ENCODE data around the gene IL1R2. TPM values are rescaled to one million over a fixed set of nuclear protein-coding genes. Genes with fewer than 3 reads are reported as not detected.

Gene IL1R2
- total and polyA plus RNA-seq, 2 experiments from 2014 or later = not detected

DNA sequence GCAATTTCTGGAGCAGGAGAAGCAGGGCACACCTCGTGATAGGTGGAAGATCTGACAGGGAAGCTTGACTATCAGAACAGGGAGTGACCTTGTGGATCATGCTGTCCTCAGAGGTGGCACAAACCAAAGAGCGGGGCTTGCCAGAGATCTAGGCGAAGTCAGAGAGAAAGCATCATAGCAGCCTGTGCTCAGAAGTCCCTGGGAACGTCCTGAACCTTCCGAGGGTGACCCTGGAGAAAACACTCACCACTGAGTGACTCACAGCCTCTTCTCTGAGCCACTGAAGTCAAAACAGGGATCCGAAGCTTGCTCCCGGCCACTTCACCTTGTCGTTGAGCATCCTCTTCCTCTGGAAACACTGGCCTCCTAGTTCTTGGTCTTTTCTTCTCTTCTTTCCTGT is 56.7 kb downstream of the IL1R2 start (continued):
- TF ChIP-seq, protein P1, sequence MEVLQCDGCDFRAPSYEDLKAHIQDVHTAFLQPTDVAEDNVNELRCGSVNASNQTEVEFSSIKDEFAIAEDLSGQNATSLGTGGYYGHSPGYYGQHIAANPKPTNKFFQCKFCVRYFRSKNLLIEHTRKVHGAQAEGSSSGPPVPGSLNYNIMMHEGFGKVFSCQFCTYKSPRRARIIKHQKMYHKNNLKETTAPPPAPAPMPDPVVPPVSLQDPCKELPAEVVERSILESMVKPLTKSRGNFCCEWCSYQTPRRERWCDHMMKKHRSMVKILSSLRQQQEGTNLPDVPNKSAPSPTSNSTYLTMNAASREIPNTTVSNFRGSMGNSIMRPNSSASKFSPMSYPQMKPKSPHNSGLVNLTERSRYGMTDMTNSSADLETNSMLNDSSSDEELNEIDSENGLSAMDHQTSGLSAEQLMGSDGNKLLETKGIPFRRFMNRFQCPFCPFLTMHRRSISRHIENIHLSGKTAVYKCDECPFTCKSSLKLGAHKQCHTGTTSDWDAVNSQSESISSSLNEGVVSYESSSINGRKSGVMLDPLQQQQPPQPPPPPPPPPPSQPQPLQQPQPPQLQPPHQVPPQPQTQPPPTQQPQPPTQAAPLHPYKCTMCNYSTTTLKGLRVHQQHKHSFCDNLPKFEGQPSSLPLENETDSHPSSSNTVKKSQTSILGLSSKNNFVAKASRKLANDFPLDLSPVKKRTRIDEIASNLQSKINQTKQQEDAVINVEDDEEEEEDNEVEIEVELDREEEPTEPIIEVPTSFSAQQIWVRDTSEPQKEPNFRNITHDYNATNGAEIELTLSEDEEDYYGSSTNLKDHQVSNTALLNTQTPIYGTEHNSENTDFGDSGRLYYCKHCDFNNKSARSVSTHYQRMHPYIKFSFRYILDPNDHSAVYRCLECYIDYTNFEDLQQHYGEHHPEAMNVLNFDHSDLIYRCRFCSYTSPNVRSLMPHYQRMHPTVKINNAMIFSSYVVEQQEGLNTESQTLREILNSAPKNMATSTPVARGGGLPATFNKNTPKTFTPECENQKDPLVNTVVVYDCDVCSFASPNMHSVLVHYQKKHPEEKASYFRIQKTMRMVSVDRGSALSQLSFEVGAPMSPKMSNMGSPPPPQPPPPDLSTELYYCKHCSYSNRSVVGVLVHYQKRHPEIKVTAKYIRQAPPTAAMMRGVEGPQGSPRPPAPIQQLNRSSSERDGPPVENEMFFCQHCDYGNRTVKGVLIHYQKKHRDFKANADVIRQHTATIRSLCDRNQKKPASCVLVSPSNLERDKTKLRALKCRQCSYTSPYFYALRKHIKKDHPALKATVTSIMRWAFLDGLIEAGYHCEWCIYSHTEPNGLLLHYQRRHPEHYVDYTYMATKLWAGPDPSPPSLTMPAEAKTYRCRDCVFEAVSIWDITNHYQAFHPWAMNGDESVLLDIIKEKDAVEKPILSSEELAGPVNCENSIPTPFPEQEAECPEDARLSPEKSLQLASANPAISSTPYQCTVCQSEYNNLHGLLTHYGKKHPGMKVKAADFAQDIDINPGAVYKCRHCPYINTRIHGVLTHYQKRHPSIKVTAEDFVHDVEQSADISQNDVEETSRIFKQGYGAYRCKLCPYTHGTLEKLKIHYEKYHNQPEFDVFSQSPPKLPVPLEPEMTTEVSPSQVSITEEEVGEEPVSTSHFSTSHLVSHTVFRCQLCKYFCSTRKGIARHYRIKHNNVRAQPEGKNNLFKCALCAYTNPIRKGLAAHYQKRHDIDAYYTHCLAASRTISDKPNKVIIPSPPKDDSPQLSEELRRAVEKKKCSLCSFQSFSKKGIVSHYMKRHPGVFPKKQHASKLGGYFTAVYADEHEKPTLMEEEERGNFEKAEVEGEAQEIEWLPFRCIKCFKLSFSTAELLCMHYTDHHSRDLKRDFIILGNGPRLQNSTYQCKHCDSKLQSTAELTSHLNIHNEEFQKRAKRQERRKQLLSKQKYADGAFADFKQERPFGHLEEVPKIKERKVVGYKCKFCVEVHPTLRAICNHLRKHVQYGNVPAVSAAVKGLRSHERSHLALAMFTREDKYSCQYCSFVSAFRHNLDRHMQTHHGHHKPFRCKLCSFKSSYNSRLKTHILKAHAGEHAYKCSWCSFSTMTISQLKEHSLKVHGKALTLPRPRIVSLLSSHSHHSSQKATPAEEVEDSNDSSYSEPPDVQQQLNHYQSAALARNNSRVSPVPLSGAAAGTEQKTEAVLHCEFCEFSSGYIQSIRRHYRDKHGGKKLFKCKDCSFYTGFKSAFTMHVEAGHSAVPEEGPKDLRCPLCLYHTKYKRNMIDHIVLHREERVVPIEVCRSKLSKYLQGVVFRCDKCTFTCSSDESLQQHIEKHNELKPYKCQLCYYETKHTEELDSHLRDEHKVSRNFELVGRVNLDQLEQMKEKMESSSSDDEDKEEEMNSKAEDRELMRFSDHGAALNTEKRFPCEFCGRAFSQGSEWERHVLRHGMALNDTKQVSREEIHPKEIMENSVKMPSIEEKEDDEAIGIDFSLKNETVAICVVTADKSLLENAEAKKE (CRISPR knock-in tag; IDR thresholded peaks at IDR 0.05) = no peak
- TF ChIP-seq POLR2AphosphoS5 (IDR thresholded peaks at IDR 0.05; ENCODE audit: low read depth) (no peak), ZNF114 (CRISPR knock-in tag; IDR thresholded peaks at IDR 0.05) (no peak)

DNA sequence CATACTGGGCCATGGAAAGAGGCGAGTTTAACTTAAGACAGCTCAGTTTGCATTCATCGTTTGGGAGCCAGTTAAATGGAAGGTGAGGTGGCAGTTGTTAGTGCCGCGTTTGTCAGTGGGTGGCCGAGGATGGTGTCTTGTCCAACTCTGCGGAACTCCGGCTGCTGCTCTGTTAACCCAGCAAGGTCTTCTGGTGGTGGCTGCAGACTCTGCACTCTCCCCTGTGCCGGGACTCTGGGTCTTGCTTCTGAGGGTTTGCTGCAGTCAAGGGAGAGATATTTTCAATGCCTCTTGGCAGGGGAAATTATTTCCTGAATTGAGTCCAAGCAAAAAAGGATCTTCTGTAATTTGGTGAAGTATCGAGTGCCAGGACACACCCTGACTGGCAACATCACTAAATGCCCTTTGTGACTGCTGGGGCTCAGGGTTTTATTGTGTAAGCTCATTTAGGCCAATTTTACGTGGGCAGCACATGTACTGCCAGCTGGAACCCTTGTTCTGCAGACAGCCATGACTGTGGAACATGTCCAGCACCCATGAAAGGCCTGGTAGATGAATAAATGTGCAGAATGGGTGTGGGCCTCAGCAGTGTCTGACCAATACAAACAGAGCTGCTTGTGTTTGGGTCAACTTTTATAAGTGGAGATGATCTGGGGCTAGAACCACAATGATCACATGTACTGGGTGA is 58.1 kb downstream of the IL1R2 start:
- Histone ChIP-seq H3K4me2 (no peak overlapping the region), H3F3A (replicated peaks; ENCODE audit: low read depth) (no peaks in the 10 kb centered on the region), H3K9me2 (ENCODE audit: insufficient read depth) (0 out of 2 replicates have a peak, but pooled peaks cover 4% of the 10 kb centered on the region), H3K4me1 (ENCODE audit: insufficient read depth) (no peaks in the 10 kb centered on the region), H3K4me3 (no peak overlapping the region), H2AFZ (no peak overlapping the region), H3K27me3 (ENCODE audit: insufficient read depth) (no peaks in the 10 kb centered on the region), H4K20me1 (replicated peaks; ENCODE audit: insufficient read depth) (no peaks in the 10 kb centered on the region), H3K79me2 (replicated peaks; ENCODE audit: insufficient read depth) (no peaks in the 10 kb centered on the region), H3K27ac (ENCODE audit: low read depth) (no peak overlapping the region), H3K36me3 (ENCODE audit: insufficient read depth) (no peaks in the 10 kb centered on the region)
- DNase-seq (ENCODE audit: low spot score) (no peak), ATAC-seq (no peak)
- TF ChIP-seq ETS1 (IDR thresholded peaks at IDR 0.05) (no peak), ZNF114 (CRISPR knock-in tag; IDR thresholded peaks at IDR 0.05) (no peak), STAT1 (IDR thresholded peaks at IDR 0.05; ENCODE audit: unreplicated experiment) (no peak), EZH2 (IDR thresholded peaks at IDR 0.05; ENCODE audit: low read depth, unreplicated experiment) (no peak), POLR2AphosphoS5 (IDR thresholded peaks at IDR 0.05; ENCODE audit: low read depth) (no peak), REST (IDR thresholded peaks at IDR 0.05; ENCODE audit: unreplicated experiment) (no peak)
- TF ChIP-seq, protein P2, sequence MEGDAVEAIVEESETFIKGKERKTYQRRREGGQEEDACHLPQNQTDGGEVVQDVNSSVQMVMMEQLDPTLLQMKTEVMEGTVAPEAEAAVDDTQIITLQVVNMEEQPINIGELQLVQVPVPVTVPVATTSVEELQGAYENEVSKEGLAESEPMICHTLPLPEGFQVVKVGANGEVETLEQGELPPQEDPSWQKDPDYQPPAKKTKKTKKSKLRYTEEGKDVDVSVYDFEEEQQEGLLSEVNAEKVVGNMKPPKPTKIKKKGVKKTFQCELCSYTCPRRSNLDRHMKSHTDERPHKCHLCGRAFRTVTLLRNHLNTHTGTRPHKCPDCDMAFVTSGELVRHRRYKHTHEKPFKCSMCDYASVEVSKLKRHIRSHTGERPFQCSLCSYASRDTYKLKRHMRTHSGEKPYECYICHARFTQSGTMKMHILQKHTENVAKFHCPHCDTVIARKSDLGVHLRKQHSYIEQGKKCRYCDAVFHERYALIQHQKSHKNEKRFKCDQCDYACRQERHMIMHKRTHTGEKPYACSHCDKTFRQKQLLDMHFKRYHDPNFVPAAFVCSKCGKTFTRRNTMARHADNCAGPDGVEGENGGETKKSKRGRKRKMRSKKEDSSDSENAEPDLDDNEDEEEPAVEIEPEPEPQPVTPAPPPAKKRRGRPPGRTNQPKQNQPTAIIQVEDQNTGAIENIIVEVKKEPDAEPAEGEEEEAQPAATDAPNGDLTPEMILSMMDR (conservative IDR thresholded peaks at IDR 0.05; ENCODE audit: low read depth in 2 of 2) = no peak
- peaks cover 2% of the 10 kb centered on the region; the same call in 1 of the 3 replicates for H3K4me1 Mint-ChIP-seq
- H3K27me3 Mint-ChIP-seq (ENCODE audit: insufficient read depth, low read depth, poor library complexity) = peaks cover 2% of the 10 kb centered on the region
- H3K27ac Mint-ChIP-seq = 0 out of 2 replicates have a peak overlapping the region, but pooled peaks have one; percentile 41
- H3K36me3 Mint-ChIP-seq (ENCODE audit: low read depth) = no peaks in the 10 kb centered on the region
- no peaks in the 10 kb centered on the region for H3K9me3 Mint-ChIP-seq
- no peak overlapping the region for H3K4me3 Mint-ChIP-seq

Data from GM23338 (cell line).